ENCODE results near the gene ADAMTS2.

ADAMTS2 gene

DNA sequence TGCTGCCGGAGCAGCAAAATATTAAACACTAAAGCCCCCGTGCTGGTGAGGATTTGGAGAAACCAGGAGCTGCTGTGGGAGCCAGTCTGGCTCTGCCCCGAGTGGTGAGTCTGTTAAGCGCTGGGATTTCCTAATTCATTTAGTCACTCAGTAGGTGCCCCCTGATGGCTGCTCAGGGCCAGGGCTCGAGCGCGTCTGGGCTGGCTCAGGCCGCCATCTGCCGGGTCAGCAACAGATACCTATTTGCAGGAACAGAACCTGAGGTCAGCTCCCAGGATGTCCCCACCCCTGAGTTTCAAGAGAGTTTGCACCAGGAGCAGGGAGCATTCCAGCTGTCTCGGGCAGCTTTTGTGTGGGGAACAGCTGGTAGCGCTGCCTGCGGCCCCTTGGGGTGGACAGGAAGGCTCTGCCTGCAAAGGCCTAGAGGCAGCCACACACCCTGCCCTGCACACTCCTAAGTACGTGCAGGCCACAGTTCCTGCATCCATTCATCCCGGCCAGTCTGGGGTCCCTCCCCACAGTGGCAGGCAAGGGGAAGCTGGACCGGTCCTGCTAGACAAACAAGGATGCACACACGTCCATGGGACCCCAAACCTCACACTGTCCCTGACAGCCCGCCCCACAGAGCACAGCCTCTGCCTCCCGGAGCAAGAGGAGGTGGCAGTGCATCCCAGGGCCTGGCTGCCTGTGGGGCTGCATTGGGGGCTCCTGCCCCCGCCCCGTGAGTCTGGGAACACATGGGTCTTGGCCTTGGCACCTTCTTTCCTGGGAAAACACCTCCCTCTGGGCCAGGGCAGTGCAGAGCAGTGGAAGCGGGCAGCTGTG, 83.7 kb downstream of the ADAMTS2 start:
- TF ChIP-seq, protein P1, sequence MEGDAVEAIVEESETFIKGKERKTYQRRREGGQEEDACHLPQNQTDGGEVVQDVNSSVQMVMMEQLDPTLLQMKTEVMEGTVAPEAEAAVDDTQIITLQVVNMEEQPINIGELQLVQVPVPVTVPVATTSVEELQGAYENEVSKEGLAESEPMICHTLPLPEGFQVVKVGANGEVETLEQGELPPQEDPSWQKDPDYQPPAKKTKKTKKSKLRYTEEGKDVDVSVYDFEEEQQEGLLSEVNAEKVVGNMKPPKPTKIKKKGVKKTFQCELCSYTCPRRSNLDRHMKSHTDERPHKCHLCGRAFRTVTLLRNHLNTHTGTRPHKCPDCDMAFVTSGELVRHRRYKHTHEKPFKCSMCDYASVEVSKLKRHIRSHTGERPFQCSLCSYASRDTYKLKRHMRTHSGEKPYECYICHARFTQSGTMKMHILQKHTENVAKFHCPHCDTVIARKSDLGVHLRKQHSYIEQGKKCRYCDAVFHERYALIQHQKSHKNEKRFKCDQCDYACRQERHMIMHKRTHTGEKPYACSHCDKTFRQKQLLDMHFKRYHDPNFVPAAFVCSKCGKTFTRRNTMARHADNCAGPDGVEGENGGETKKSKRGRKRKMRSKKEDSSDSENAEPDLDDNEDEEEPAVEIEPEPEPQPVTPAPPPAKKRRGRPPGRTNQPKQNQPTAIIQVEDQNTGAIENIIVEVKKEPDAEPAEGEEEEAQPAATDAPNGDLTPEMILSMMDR (IDR thresholded peaks at IDR 0.05; ENCODE audit: borderline replicate concordance, insufficient read depth, low read depth, low read length), result no peak
- H3K4me3 ChIP-seq (ENCODE audit: low read depth, low read length), result no peak overlapping the region

DNA sequence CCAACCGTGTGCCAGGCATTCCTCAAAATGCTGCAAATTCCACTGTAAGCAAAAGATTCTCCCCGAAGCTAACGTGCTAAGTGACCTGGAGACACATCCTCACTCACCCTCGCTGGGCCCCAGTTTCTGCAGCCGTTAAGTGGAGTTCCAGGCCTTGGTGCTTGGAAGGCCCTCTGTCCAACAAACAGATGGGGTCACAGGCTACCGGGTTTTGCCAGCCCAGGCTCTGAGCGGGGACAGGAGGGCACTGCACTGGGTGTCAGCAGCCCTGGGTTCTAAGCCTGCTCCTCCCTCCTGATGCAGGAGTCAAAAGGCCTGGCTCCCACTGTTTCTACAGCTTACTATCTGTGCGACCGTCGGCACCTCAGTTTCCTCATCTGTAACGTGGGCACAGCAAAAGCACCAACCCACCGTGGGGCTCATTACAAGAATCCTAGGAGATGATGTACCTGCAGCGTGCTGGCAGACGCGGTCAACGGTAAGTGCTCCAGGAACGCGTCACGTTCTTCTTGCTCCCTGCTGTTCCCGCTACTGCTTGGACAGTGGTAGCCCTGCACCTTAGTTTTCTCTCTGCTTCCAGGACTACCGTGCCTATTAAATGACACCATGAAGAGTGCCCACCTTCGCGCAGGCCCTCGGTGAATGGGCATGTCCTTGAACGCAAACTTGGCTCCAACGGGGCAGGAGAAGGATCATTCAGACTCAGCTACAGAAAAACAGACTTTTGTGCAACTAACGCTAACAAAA, 84.8 kb downstream of the ADAMTS2 start:
- TF ChIP-seq, protein P1 (IDR thresholded peaks at IDR 0.05; ENCODE audit: borderline replicate concordance, insufficient read depth, low read depth, low read length), result no peak
- no peak overlapping the region for H3K4me3 ChIP-seq (ENCODE audit: low read depth, low read length)

DNA sequence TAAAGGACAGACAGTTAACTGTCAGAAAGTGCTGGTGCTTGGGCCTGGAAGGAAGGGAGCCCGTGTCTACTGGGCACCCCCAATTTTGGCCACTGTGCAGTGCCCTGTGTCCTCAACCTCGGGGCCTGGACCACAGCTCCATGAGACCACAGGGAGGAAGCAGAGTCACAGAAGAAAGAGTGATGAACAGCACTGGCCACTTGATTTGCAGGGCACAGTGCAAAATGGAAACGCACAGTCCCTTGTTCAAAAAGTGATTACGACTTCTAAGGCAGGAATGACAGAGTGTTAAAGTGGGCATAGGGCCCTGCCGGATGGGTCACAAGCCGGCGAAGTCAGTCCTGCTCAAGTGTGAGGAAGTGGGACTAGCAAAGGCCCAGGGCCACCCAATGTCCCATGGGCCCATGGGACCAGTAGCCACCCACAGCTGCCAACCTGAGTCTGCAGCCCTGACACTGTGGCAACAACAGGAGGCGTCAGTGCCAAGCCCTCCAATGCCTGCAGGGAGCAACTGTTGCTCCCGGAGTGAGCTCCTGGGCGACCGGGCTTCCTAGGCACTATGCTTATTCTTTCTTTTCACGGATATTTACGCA, 85.4 kb downstream of the ADAMTS2 start:
- no peak overlapping the region for H3K4me3 ChIP-seq (ENCODE audit: low read depth, low read length)
- TF ChIP-seq, protein P1 (IDR thresholded peaks at IDR 0.05; ENCODE audit: borderline replicate concordance, insufficient read depth, low read depth, low read length), result no peak

DNA sequence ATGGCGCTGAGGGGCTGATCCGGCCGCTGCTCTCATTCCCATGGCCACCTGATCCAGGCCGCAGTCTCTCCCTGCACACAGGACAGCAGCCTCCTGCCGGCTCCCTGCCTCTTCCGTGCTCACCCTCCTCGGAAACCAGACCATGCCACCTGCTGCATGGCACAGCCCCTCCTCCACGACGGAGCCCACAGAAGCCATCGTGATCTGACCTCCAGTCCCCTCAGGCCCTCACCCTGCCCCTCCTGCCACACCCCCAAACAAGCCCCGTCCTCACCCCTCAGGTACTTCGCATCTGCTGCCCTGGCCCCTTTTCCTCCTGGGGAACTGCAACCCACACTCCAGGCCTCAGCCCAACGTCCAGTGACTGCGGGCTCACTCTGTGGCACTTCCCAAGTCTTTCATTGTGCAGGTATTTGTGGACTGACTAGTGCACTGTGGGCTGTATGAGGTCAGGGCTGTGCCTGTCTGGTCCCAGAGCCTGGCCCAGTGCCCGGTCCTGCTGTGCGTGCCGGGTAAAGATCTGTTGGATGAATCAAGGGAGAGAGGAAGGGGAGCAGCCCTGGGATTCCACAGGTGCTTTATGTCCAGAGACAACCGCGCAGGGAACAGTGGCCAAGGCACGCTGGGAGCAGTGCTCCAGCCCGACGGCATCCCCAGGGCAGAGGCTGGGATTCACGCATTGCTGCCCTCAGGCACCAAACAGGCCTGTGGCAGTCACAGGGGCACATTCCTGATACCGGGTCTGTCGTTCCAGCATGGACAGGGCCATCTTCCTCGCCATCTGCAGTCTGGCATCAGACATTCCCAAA, 86.1 kb downstream of the ADAMTS2 start:
- no peak overlapping the region for H3K4me3 ChIP-seq (ENCODE audit: low read depth, low read length)
- TF ChIP-seq, protein P1 (IDR thresholded peaks at IDR 0.05; ENCODE audit: borderline replicate concordance, insufficient read depth, low read depth, low read length), result no peak

DNA sequence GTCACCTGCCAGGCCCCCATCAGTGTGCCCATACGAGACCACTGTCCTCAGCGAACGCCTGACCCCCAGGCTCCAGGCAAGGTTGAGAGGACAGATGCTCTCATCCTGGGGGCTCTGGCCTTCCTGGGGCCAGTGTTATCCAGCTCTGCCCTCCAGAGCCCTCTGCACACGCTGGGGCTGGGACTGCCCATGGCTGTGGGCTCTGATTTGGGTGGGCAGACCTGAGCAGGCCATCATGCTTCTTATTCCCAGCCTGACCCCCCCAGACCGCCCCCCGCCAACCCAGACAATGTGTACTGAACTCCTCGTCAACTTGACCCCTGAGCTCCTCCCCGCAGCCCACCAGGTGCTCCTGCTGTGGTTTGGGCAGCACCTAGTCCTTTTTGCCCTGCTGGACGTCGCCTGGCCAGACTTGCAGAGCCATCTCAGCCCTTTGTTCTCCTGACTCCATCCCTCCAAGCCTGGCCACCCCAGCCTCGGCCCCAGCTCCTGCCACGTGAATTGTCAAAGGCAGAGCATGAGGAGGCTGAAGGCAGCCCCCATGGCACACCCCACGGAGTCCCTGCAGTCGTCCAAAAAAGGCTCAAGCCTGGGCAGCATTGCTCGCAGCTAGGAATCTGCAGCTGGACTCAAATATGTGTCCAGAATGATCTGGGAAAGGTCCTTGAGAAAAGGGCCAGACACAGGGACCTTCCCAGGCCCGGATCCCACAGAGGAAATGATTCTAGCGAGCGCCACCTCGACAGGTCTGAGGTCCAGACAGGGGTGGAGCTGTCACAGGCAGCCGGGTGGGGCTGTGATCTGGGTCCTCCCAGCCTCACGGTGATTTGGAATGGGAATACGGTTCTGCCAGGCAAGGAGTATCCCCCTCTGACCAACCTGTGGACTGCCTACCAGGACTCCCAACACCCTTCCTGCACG, 87.0 kb downstream of the ADAMTS2 start:
- no peak overlapping the region for H3K4me3 ChIP-seq (ENCODE audit: low read depth, low read length)
- TF ChIP-seq, protein P1 (IDR thresholded peaks at IDR 0.05; ENCODE audit: borderline replicate concordance, insufficient read depth, low read depth, low read length), result no peak

DNA sequence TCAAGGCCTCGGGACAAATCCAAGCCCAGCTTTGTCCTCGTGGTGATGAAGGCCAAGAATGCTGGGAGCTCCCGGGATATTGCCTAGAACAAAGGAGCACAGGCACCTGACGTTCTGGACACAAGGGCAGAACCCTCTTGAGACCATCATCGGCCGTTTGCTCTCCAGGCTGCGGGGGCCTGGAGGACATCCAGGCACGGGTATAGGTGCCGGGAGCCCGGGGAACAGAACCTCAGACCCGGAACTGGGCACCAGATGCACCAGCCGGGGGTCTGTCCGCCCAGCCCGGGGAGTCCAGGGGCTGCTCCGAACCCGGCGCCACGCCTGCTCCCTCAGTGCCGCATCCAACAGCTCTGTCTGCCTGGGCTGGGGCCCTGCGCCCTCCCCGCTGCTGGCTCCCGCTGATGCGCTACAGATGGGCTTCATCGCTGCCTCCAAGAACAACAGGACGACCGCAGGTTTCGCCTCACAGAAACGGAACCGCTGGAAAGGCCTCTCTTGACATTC, 88.0 kb downstream of the ADAMTS2 start:
- no peak overlapping the region for H3K4me3 ChIP-seq (ENCODE audit: low read depth, low read length)
- TF ChIP-seq, protein P1 (IDR thresholded peaks at IDR 0.05; ENCODE audit: borderline replicate concordance, insufficient read depth, low read depth, low read length), result no peak
